ENCODE measurements around the gene TRIM69.

TRIM69 gene

GRCh38 chr15:44804298-44805046, 68.1 kb downstream of the TRIM69 start:
- DNase-seq (ENCODE audit: low read depth, low spot score) = no peak

- no peak for DNase-seq (ENCODE audit: low read depth, low spot score)
Observed at GRCh38 chr15:44808557-44808956, 72.2 kb downstream of the TRIM69 start.

GRCh38 chr15:44810237-44810636, 73.9 kb downstream of the TRIM69 start:
- no peak for DNase-seq (ENCODE audit: low read depth, low spot score)

GRCh38 chr15:44811337-44811736, 75.0 kb downstream of the TRIM69 start:
- no peak for DNase-seq (ENCODE audit: low read depth, low spot score)

GRCh38 chr15:44812029-44812517, 75.7 kb downstream of the TRIM69 start:
- no peak for DNase-seq (ENCODE audit: low read depth, low spot score)

- no peak for DNase-seq (ENCODE audit: low read depth, low spot score)
Observed at GRCh38 chr15:44813231-44813630, 76.9 kb downstream of the TRIM69 start.

All from ELF-1 (cell line).